Lung (tissue), 12 donors: Measurements from ENCODE around the gene MGAM2. TPM values are rescaled to one million over a fixed set of nuclear protein-coding genes. Genes with fewer than 3 reads are reported as not detected.

ENCODE experiments used
- ATAC-seq: fragments of 200-7000 bp; cut with Tn5 transposase; one replicate; pipeline ENCODE4 v1.9.1; 2020; ENCODE audit warnings: moderate number of reproducible peaks; ENCODE audit not compliant: insufficient read depth, low FRiP score
- DNase-seq, 3 donors: peaks; one replicate each; pipeline ENCODE4 v3.0.0-alpha.2; 2013 to 2017
- H3K27ac ChIP-seq, 2 donors: one replicate each; pipeline ENCODE4 v1.5.1; 2013; ENCODE audit warnings: mild to moderate bottlenecking in 2 of 2, moderate library complexity in 2 of 2, control low read depth in 1 of 2, inconsistent platforms in 1 of 2, low read depth in 1 of 2, low read length in 1 of 2
- H3K27me3 ChIP-seq, 3 donors: one replicate each; pipeline ENCODE4 v1.5.1; 2013; ENCODE audit warnings: low read length in 2 of 3; ENCODE audit not compliant: control insufficient read depth in 3 of 3, insufficient read depth in 3 of 3
- H3K36me3 ChIP-seq, 4 donors: one replicate each; pipeline ENCODE4 v1.5.1; 2013; ENCODE audit warnings: low read length in 4 of 4, mild to moderate bottlenecking in 1 of 4, moderate library complexity in 1 of 4; ENCODE audit not compliant: control insufficient read depth in 4 of 4, insufficient read depth in 4 of 4
- H3K4me1 ChIP-seq, 5 donors: one replicate each; pipeline ENCODE4 v1.5.1; 2013; ENCODE audit warnings: low read length in 5 of 5, mild to moderate bottlenecking in 2 of 5, moderate library complexity in 1 of 5; ENCODE audit not compliant: control insufficient read depth in 5 of 5, insufficient read depth in 5 of 5
- H3K4me3 ChIP-seq: one replicate; pipeline ENCODE4 v1.5.1; 2013; ENCODE audit warnings: mild to moderate bottlenecking, control low read depth, moderate library complexity
- H3K9ac ChIP-seq, 2 donors: one replicate each; pipeline ENCODE4 v1.5.1; 2013; ENCODE audit warnings: low read length in 2 of 2, control low read depth in 1 of 2; ENCODE audit not compliant: insufficient read depth in 1 of 2
- H3K9me3 ChIP-seq, 4 donors: one replicate each; pipeline ENCODE4 v1.5.1; 2013; ENCODE audit warnings: low read length in 3 of 4, mild to moderate bottlenecking in 1 of 4, moderate library complexity in 1 of 4; ENCODE audit not compliant: control insufficient read depth in 4 of 4, insufficient read depth in 3 of 4
- CTCF ChIP-seq: IDR thresholded peaks from 2 replicates; pipeline ENCODE4 v1.5.1; 2012; ENCODE audit warnings: mild to moderate bottlenecking; ENCODE audit errors: control extremely low read depth, extremely low read depth
- WGBS, 2 donors: extraction: QIAGEN DNeasy Blood & Tissue Kit; methylation state at CpG; one replicate each; pipeline ENCODE4 v1.1.7; 2013; 5-methylcytosine and 5-hydroxymethylcytosine counted together
- polyA plus RNA-seq, 2 donors: library from polyadenylated mRNA; stranded (reverse); fragments of 200-250 nt; gene quantifications; one replicate each; pipeline ENCODE4 v1.2.1, GENCODE V29; 2013
- total RNA-seq, 2 donors: library from RNA; depleted of rRNA in 1 of 2; stranded (reverse); fragments of >200 nt in 1 of 2; gene quantifications; one replicate each; pipeline ENCODE4 v1.2.1, GENCODE V29; 2014 to 2021
- donor health status: control.
- donor health status: control.
- donor health status: Bipolar disorder and iron deficiency.
- donor health status: healthy.
- donor health status: DM: yes; HTN: yes; CAD: no.

Gene MGAM2
- total and polyA plus RNA-seq, 4 donors = 0.20 to 0.93 (median 0.52) TPM; not detected in 1

- no peaks in the 10 kb centered on the region for H3K9me3 ChIP-seq
Measured at GRCh38 chr7:142181211-142181610, 69.7 kb downstream of the MGAM2 start.

GRCh38 chr7:142181966-142182365, 70.4 kb downstream of the MGAM2 start:
- no peak overlapping the region for H3K27ac ChIP-seq
- WGBS, 2 donors = 74 to 86% methylated on average over 1 of the region's 1 CpG
- H3K4me3 ChIP-seq = no peak overlapping the region
- H3K27me3 ChIP-seq = peaks cover 0 to 4% (median 0%) of the 10 kb centered on the region in 3 donors
- no peak for TF ChIP-seq CTCF
- no peaks in the 10 kb centered on the region for H3K4me1 ChIP-seq
- DNase-seq = no peak
- ATAC-seq = no peak
- H3K9me3 ChIP-seq = no peaks in the 10 kb centered on the region
- no peak overlapping the region for H3K9ac ChIP-seq
- H3K36me3 ChIP-seq = no peaks in the 10 kb centered on the region

More at GRCh38 chr7:142181211-142181610, 69.7 kb downstream of the MGAM2 start:
- DNase-seq (no peak), ATAC-seq (no peak)
- no peaks in the 10 kb centered on the region for H3K36me3 ChIP-seq
- no peak overlapping the region for H3K27ac ChIP-seq
- H3K4me1 ChIP-seq = no peaks in the 10 kb centered on the region
- H3K9ac ChIP-seq = no peak overlapping the region
- WGBS, 2 donors = 88 to 93% methylated on average over 2 of the region's 2 CpGs
- H3K27me3 ChIP-seq = peaks cover 0 to under 1% (median 0%) of the 10 kb centered on the region in 3 donors
- no peak overlapping the region for H3K4me3 ChIP-seq
- TF ChIP-seq CTCF = no peak

GRCh38 chr7:142185069-142185468, 73.6 kb downstream of the MGAM2 start:
- no peaks in the 10 kb centered on the region for H3K36me3 ChIP-seq
- H3K4me3 ChIP-seq = no peak overlapping the region
- no peak for ATAC-seq
- 65 to 82% methylated on average over 3 of the region's 3 CpGs for WGBS, 2 donors
- DNase-seq = peak in 1 of 3 donors; percentile 16
- H3K4me1 ChIP-seq = no peaks in the 10 kb centered on the region
- no peak for TF ChIP-seq CTCF
- no peak overlapping the region for H3K9ac ChIP-seq
- peaks cover 0 to 4% (median 4%) of the 10 kb centered on the region in 3 donors for H3K27me3 ChIP-seq
- H3K27ac ChIP-seq = no peak overlapping the region
- H3K9me3 ChIP-seq = no peaks in the 10 kb centered on the region

GRCh38 chr7:142185801-142186200, 74.3 kb downstream of the MGAM2 start:
- DNase-seq (no peak), ATAC-seq (no peak)
- no peak overlapping the region for H3K27ac ChIP-seq
- H3K4me3 ChIP-seq = no peak overlapping the region
- no peak for TF ChIP-seq CTCF
- no peak overlapping the region for H3K9ac ChIP-seq
- peaks cover 0 to 4% (median 4%) of the 10 kb centered on the region in 3 donors for H3K27me3 ChIP-seq
- 25 to 31% methylated on average over 5 of the region's 5 CpGs for WGBS, 2 donors
- H3K36me3 ChIP-seq = no peaks in the 10 kb centered on the region
- no peaks in the 10 kb centered on the region for H3K4me1 ChIP-seq
- no peaks in the 10 kb centered on the region for H3K9me3 ChIP-seq
